ENCODE data around the gene STK32C.
"Not testable (repeated sequence)": the region's sequence is repeated elsewhere in the genome, so short reads cannot be mapped to it uniquely, and the experiment has no call there.

STK32C gene

DNA sequence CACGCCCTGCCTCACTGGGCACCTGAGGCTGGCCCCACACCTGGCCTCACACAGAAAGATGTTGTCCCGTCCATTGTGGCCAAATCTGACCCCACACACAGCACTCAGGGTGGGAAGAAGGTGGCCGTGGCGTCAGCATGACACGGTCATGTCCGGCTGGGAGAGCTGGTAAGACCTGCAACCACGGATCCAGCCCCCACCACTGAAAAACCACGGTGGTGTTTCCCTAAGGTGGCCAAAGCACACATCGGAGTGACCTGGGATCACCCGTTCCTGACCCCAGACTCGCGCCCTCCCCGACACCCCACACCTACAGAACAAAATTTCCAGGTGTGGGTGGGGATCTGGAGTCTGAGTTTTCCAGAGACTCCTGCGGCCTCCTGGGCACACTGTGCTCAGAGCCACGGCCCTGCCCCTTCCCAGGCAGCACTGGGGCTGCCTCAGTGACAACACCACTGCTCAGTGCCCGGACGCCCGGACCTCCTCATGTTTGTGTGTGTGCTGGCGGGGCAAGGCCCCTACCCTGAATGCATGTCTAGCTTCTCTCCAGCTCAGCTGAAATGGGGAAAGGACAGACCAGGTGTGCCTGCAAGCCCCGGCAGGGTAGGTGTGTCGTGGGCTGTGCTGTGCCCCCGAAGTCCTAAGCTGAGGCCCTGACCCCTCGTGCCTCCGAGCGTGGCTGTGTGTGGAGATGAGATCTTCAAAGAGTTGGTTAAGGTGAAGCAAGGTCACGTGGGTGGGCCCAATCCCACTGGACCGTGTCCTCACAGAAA, 36.1 kb downstream of the STK32C start:
- Mint-ChIP-seq H3K4me1 (peaks cover 11% of the 10 kb centered on the region), H3K36me3 (peaks cover 4% of the 10 kb centered on the region), H3K27ac (no peak overlapping the region), H3K4me3 (no peak overlapping the region), H3K9me3 (peaks cover 6% of the 10 kb centered on the region), H3K27me3 (peaks cover 11% of the 10 kb centered on the region)
- DNase-seq (ENCODE audit: low spot score in 2 of 2) (no peak), ATAC-seq (ENCODE audit: low read depth) (no peak)

DNA sequence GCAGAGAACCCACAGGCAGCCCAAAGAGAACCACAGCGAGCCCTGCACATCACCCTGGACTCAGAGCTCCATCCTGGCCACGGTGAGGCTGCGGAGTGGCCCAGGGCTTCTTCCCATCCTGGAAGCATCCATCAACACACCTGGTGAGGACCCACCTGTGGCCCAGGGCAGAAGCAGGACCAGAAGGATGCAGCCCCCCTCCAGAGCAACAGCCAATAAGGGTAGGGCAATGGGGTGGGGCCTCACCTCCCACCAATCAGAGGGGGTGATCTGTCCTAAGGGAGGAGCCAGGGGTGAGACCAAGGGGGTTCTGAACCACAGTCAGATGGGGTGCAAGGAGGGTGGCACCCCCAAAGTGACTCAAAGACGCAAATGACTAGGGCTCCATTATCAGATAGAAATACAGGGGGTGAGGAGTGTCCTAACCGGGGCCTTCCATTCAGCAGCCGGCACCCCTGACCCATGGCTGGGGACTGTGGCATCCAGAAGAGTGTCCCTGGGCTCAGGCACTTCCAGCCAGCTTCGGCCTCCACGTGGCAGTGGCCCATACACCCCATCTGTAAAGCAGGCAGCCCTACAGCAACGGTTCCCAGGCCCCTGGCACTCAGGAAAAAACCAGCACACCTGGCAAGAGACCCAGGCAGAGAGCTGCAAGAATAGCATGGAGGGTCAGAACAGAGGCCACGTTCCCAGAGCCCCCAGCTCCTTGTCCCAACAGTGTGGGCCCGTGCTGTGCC, 36.9 kb downstream of the STK32C start:
- Mint-ChIP-seq H3K9me3 (peaks cover 6% of the 10 kb centered on the region), H3K27ac (no peak overlapping the region), H3K27me3 (peaks cover 11% of the 10 kb centered on the region), H3K36me3 (peaks cover 4% of the 10 kb centered on the region), H3K4me3 (no peak overlapping the region), H3K4me1 (peaks cover 13% of the 10 kb centered on the region)
- ATAC-seq (ENCODE audit: low read depth) (no peak), DNase-seq (ENCODE audit: low spot score in 2 of 2) (no peak)

DNA sequence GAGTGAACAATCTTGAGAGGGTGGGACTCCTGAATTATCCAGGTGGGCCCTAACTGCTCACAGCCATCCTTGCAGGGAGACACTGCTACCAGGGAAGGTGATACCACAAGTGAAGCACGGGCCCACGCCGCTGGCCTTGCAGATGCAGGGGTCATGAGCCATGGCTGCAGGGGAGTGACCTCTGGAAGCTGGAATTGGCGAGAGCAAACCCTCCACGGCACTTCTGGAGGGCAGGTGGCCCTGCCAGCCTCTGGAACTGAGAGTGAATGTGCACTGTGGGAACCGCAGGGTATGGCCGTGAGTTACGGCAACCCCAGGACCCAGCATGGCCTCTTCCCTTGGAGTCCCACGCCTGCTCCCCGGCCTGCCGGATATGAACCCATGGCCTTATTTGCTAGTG, 37.5 kb downstream of the STK32C start:
- Mint-ChIP-seq H3K27ac (no peak overlapping the region), H3K9me3 (peaks cover 6% of the 10 kb centered on the region), H3K4me3 (no peak overlapping the region), H3K36me3 (peaks cover 4% of the 10 kb centered on the region), H3K4me1 (peaks cover 13% of the 10 kb centered on the region), H3K27me3 (peaks cover 11% of the 10 kb centered on the region)
- ATAC-seq (ENCODE audit: low read depth) (no peak), DNase-seq (ENCODE audit: low spot score in 2 of 2) (no peak)

DNA sequence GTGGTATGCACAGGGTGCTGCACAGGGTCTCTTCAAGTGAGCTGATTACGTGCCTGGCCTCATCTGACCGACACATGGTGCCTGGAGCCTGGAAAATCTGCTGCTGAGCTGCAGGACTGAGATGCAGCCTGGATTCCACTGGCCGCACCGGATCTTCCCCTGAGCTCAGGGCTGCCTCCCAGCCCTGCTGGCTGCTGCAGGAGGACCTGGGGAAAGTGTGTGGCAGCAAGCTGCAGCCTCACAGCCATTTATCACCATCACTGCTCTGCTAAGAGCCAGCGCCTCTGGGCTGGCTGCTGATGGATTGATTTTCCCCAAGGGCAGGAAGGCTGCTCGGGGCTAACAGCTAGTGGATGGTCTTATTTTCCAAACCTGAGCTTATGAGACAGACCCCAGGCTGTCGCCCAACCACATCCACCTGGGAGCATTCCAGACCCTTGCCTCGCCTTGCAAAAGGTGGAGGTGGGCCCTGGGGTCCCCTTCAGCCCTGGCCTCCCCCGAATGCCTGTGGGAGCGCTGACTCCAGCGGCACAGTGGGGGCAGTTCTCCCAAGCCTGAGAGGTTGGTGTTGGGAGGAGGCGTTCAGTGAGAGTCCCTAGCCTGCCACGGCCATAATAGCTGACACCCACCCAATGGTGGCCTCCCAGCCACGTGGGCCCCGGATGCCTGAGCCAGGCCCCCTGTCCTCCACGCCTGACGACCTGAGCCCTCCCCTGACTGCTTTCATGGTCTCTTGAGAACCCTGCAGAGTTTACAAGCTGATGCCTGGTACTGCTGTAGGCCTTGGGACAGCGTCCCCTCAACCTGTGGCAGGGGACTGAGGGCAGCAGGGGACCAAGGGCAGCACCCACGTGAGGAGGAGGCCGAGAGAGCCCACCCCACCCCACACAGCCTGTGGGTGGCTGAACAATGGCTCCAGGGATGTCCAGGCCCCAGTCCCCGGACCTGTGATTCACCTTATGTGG, 38.2 kb downstream of the STK32C start:
- H3K4me1 Mint-ChIP-seq: peaks cover 13% of the 10 kb centered on the region
- H3K27ac Mint-ChIP-seq: no peak overlapping the region
- H3K9me3 Mint-ChIP-seq: peaks cover 6% of the 10 kb centered on the region
- peaks cover 4% of the 10 kb centered on the region for H3K36me3 Mint-ChIP-seq
- DNase-seq (ENCODE audit: low spot score in 2 of 2) (no peak), ATAC-seq (ENCODE audit: low read depth) (no peak)
- peaks cover 11% of the 10 kb centered on the region for H3K27me3 Mint-ChIP-seq
- no peak overlapping the region for H3K4me3 Mint-ChIP-seq

DNA sequence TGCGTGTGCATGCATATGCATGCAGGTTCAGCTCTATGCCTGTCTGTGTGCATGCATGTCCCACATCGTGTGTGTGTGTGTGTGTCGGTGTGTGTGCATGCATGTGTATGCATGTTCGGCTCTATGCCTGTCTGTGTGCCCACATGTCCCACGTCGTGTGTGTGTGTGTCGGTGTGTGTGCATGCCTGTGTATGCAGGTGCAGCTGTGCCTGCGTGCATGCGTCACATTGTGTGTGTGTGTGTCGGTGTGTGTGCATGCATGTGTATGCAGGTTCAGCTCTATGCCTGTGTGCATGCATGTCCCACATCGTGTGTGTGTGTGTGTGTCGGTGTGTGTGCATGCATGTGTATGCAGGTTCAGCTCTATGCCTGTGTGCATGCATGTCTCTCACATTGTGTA, 39.8 kb downstream of the STK32C start:
- H3K36me3 Mint-ChIP-seq; H3K27ac Mint-ChIP-seq; H3K9me3 Mint-ChIP-seq; H3K27me3 Mint-ChIP-seq; H3K4me1 Mint-ChIP-seq; H3K4me3 Mint-ChIP-seq; ATAC-seq (ENCODE audit: low read depth); DNase-seq (ENCODE audit: low spot score in 2 of 2): not testable (repeated sequence)

DNA sequence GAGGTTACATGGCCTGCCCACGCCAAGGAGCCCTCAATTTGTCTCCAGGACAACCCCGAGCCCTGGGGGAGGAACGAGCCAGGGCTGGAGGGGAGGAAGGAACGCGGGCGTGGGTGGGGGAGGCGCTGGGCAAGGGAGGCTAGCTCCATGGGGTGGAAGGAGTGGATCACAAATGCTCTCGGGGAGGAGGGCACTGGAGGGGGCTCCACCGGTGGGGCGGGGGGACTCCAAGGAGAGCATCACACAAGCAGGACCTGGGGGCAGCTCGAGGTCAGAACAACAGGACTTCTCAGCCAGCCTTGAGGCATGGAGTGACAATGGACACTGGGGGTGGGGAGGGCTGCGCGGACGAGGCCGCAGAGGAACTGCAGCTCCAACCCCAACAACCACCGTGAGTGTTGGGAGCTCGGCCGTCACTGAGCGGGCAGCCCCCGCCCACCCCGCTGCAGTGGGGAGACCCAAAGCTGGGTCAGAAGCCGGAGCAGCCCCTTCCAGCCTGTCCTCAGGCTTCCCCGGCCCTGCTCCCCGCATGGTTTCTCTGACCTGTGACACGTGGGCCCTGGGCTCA, 41.1 kb downstream of the STK32C start:
- Mint-ChIP-seq H3K4me3 (no peak overlapping the region), H3K9me3 (peaks cover 6% of the 10 kb centered on the region), H3K27ac (no peak overlapping the region), H3K27me3 (peaks cover 2% of the 10 kb centered on the region), H3K4me1 (peaks cover 9% of the 10 kb centered on the region), H3K36me3 (no peaks in the 10 kb centered on the region)
- ATAC-seq (ENCODE audit: low read depth): no peak
- DNase-seq (ENCODE audit: low spot score in 2 of 2): no peak

DNA sequence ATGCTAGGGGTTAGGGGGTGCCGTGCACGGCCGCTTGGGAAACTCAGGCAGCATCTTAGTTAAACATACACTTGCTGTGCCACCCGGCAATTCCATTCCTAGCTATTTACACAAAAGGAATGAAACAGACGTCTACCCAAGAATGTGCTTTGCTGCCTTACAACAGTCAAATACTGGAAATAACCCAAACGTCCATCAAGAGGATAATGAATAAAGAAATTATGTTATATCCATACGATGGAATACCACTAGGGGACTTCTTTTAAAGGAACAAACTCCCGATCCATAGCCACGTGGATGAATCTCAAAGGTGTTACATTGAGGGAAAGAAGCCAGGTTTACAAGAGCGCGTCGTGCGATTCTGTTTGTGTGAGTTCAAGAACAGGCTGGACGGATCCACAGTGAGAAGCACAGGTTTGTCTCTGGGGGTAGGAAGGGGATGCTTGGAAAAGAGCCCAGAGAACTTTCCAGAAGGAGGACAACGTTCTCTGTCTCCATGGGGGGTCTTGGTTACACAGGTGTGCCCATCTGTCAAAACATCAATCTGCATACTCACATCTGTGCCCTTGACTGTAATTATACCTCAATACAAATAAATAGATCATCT, 41.8 kb downstream of the STK32C start:
- DNase-seq (ENCODE audit: low spot score in 2 of 2): no peak
- Mint-ChIP-seq H3K4me3 (no peak overlapping the region), H3K36me3 (no peaks in the 10 kb centered on the region), H3K27ac (no peak overlapping the region), H3K9me3 (peaks cover 6% of the 10 kb centered on the region), H3K4me1 (peaks cover 9% of the 10 kb centered on the region), H3K27me3 (peaks cover 3% of the 10 kb centered on the region)
- no peak for ATAC-seq (ENCODE audit: low read depth)

DNA sequence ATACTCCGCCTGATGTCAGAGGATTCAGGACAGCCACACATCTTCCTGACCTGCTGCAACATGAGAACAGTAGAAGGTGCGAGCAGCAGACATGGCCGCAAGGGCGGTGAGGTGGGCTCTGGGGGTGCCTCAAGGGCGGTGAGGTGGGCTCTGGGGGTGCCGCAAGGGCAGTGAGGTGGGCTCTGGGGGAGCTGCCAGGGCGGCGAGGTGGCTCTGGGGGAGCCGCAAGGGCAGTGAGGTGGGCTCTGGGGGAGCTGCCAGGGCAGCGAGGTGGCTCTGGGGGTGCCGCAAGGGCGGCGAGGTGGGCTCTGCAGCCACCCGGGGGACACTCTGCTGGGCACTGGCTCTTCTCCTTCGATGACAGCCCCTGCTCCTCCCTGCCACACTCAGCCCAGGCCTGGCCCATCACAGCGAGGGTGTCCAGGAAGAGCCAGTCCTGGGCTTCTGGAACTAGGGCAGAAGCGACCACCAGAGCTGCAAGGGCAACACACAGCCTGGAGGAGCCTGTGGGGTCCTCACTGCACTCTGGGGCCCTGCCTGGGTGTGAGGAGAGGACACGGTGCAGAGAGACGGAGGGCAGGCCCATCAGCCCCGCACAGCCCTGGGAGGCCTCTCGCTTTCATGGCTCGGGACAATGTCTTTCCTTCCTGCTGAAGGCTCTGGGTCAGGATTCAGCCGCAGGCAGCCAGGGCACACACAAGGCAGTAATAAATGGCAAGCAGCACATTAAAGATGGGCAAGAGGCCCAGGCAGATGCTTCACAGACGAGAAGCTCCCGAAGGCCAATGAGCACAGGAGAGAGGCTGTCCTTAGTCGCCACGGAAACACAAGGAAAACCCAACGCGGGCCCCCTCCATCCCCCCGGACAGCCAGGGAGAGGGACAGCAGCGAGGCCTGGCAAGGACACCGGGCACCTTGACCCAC, 42.5 kb downstream of the STK32C start:
- H3K27ac Mint-ChIP-seq: no peak overlapping the region
- peaks cover 3% of the 10 kb centered on the region for H3K27me3 Mint-ChIP-seq
- no peak for ATAC-seq (ENCODE audit: low read depth)
- peaks cover 6% of the 10 kb centered on the region for H3K9me3 Mint-ChIP-seq
- H3K4me3 Mint-ChIP-seq: no peak overlapping the region
- H3K4me1 Mint-ChIP-seq: peaks cover 9% of the 10 kb centered on the region
- H3K36me3 Mint-ChIP-seq: no peaks in the 10 kb centered on the region
- no peak for DNase-seq (ENCODE audit: low spot score in 2 of 2)

DNA sequence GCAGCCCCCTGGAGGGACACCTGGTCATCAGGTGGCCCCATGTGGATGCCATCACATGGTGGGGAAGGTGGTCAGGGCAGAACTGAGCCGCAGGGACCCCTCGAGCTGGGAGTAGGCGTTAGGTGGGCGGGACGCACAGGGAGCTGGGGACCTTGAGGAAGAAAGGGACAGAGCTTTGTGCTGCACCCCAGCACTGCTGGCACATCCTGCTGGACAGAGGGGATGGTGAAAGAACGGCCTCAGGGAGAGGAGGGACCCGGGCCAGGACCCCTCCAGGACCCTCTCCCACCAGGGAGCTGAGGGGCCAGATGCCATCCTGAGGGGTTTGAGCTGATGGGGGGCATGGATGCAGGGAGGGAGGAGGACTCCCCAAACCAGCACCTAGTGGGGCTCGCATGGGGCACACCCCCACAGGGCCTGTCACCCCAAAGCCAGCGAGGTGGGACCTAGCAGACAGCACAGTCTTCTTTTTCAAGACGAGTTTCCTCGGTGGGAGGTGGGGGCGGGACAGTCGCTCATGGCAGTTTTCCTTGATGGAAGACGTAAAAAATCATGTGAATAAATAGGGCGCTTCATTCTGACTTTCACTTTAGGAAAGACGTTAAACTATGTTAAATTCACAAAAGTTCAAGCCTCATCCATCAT, 43.3 kb downstream of the STK32C start:
- Mint-ChIP-seq H3K9me3 (peaks cover 6% of the 10 kb centered on the region), H3K36me3 (no peaks in the 10 kb centered on the region), H3K27ac (no peak overlapping the region), H3K27me3 (peaks cover 3% of the 10 kb centered on the region), H3K4me1 (peaks cover 9% of the 10 kb centered on the region), H3K4me3 (no peak overlapping the region)
- DNase-seq (ENCODE audit: low spot score in 2 of 2) (no peak), ATAC-seq (ENCODE audit: low read depth) (no peak)

DNA sequence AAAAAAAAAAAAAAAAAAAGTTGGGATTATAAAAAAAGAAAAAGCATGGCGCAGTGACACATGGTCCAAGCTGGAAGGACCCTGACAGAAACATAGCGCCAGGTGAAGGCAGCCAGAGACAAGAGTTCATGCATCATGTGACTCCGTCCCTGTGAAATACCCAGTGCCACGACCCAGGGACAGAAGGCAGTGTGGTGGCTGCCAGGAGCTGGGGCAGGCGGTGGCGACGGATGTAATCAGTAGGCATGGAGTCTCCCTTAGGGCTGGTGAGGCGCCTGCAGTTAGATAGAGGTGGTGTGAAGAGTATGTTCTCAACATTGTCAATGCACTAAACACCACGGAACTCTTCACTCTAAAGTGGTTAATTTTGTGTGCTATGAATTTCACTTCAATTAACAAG, 43.9 kb downstream of the STK32C start:
- peaks cover 3% of the 10 kb centered on the region for H3K27me3 Mint-ChIP-seq
- no peak overlapping the region for H3K27ac Mint-ChIP-seq
- peaks cover 9% of the 10 kb centered on the region for H3K4me1 Mint-ChIP-seq
- H3K9me3 Mint-ChIP-seq: peaks cover 6% of the 10 kb centered on the region
- no peak for DNase-seq (ENCODE audit: low spot score in 2 of 2)
- no peaks in the 10 kb centered on the region for H3K36me3 Mint-ChIP-seq
- ATAC-seq (ENCODE audit: low read depth): no peak
- no peak overlapping the region for H3K4me3 Mint-ChIP-seq

DNA sequence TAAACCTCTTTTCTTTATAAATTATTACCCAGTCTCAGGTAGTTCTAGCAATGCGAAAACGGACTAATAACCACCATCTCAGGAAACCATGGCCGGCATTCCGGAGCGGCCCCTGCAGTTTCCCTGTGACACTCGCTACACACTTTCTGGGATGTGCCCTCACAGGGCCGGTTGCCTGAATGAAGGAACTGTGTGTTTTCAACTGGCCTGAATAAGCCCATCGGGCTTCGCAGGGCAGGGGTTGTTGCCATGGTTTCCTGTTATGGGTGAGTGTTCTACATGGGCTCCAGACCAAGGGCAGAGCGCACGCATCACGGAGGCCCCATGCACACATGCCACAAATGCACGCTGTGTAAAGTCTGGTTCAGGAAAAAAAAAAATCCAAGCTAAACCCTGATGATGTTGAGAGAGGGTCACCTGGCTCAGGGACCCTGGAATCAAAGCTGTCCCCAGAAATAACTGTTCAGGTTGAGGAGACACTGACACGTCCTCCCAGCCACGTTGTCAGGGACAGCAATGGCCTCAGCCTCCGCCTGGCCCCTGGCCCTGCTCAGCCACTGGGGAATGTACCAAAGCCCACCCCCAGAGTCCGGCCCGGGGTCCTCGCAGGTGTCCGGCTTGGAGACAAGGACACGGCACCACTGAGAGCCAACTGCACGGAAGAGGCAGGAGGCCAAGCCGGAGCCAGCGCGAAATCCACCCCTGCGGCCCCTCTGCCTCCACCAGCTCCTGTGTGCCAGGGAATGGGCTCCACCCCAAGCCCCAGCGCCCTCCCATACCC, 47.9 kb downstream of the STK32C start:
- H3K36me3 Mint-ChIP-seq: no peaks in the 10 kb centered on the region
- no peak overlapping the region for H3K27ac Mint-ChIP-seq
- peaks cover 6% of the 10 kb centered on the region for H3K27me3 Mint-ChIP-seq
- H3K9me3 Mint-ChIP-seq: no peaks in the 10 kb centered on the region
- ATAC-seq (ENCODE audit: low read depth): no peak
- DNase-seq (ENCODE audit: low spot score in 2 of 2): no peak
- peaks cover 3% of the 10 kb centered on the region for H3K4me1 Mint-ChIP-seq
- no peak overlapping the region for H3K4me3 Mint-ChIP-seq

DNA sequence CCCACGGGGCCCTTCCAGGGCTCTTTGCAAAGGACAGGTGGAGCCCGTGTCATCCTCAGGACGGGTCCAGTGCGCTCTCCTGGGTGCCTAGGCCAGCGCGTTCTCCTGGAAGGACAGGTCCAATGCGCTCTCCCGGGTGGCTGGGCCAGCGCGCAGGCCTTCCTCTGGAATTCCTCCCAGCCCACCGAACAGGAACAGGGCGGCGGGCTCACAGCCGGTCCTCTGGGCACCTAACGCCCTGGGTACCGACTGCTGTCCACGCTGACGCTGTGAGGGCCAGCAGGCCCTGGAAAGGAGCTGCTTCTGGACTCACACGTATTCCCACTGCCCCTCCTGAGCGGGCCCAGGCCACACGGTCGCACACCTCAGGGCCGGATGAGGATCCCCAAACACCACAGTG, 49.3 kb downstream of the STK32C start:
- no peak for DNase-seq (ENCODE audit: low spot score in 2 of 2)
- Mint-ChIP-seq H3K4me1 (peaks cover 3% of the 10 kb centered on the region), H3K9me3 (no peaks in the 10 kb centered on the region), H3K36me3 (no peaks in the 10 kb centered on the region), H3K4me3 (no peak overlapping the region), H3K27me3 (peaks cover 6% of the 10 kb centered on the region), H3K27ac (no peak overlapping the region)
- ATAC-seq (ENCODE audit: low read depth): no peak

All from memory B cell (primary cell).